WERI-Rb-1 (cell line): ENCODE results near the gene NR1D2.

Source experiments
- DNase-seq: peaks from one replicate; pipeline ENCODE4 v3.0.0-alpha.2; 2020
- H3K27ac ChIP-seq: fragments of 250-450 bp; sonication (Bioruptor Pico); 2 replicates; pipeline ENCODE4 v1.5.1; 2020; ENCODE audit warnings: mild to moderate bottlenecking, moderate library complexity
- H3K27me3 ChIP-seq: fragments of 250-450 bp; sonication (Bioruptor Pico); 2 replicates; pipeline ENCODE4 v1.5.1; 2021; ENCODE audit warnings: mild to moderate bottlenecking, low read depth, moderate library complexity; ENCODE audit not compliant: insufficient read depth, severe bottlenecking
- H3K36me3 ChIP-seq: fragments of 250-450 bp; sonication (Bioruptor Pico); 2 replicates; pipeline ENCODE4 v1.5.1; 2020; ENCODE audit warnings: mild to moderate bottlenecking, moderate library complexity
- H3K4me3 ChIP-seq: 2 replicates; pipeline ENCODE4 v1.5.1; 2011; ENCODE audit warnings: low read depth, mild to moderate bottlenecking, control low read depth, low read length
- H3K9me3 ChIP-seq: fragments of 250-450 bp; sonication (Bioruptor Pico); 2 replicates; pipeline ENCODE4 v1.5.1; 2021; ENCODE audit warnings: mild to moderate bottlenecking, moderate library complexity; ENCODE audit not compliant: severe bottlenecking
- CTCF ChIP-seq: IDR thresholded peaks from 2 replicates; pipeline ENCODE4 v1.5.1; 2011; ENCODE audit warnings: low read depth, mild to moderate bottlenecking, control low read depth, inconsistent platforms, low read length

Gene NR1D2

GRCh38 chr3:23964537-23965235 lies 19.6 kb downstream of the NR1D2 start:
- TF ChIP-seq CTCF = no peak
- peaks cover 79% of the 10 kb centered on the region for H3K36me3 ChIP-seq
- H3K27me3 ChIP-seq = no peaks in the 10 kb centered on the region
- no peak overlapping the region for H3K27ac ChIP-seq
- no peak overlapping the region for H3K4me3 ChIP-seq
- DNase-seq = no peak
- no peaks in the 10 kb centered on the region for H3K9me3 ChIP-seq

GRCh38 chr3:23966328-23966727 lies 21.2 kb downstream of the NR1D2 start:
- no peak for TF ChIP-seq CTCF
- Histone ChIP-seq H3K27me3 (no peaks in the 10 kb centered on the region), H3K4me3 (no peak overlapping the region), H3K9me3 (no peaks in the 10 kb centered on the region), H3K36me3 (peaks cover 78% of the 10 kb centered on the region), H3K27ac (no peak overlapping the region)
- DNase-seq = no peak

- no peaks in the 10 kb centered on the region for H3K9me3 ChIP-seq
- H3K27ac ChIP-seq = no peak overlapping the region
- H3K4me3 ChIP-seq = no peak overlapping the region
- H3K27me3 ChIP-seq = no peaks in the 10 kb centered on the region
- no peak for DNase-seq
- TF ChIP-seq CTCF = no peak
- peaks cover 57% of the 10 kb centered on the region for H3K36me3 ChIP-seq
Observed at GRCh38 chr3:23968463-23969184, 23.5 kb downstream of the NR1D2 start.

- Histone ChIP-seq H3K27me3 (no peaks in the 10 kb centered on the region), H3K36me3 (peaks cover 59% of the 10 kb centered on the region)
Observed at GRCh38 chr3:23969393-23969792, 24.3 kb downstream of the NR1D2 start.

GRCh38 chr3:23971684-23972083 lies 26.6 kb downstream of the NR1D2 start:
- no peak for DNase-seq
- no peak for TF ChIP-seq CTCF
- Histone ChIP-seq H3K9me3 (no peaks in the 10 kb centered on the region), H3K36me3 (peaks cover 53% of the 10 kb centered on the region), H3K27ac (no peak overlapping the region), H3K27me3 (no peaks in the 10 kb centered on the region), H3K4me3 (no peak overlapping the region)

More at GRCh38 chr3:23969393-23969792, 24.3 kb downstream of the NR1D2 start:
- Histone ChIP-seq H3K4me3 (no peak overlapping the region), H3K9me3 (no peaks in the 10 kb centered on the region), H3K27ac (no peak overlapping the region)
- no peak for TF ChIP-seq CTCF
- DNase-seq = no peak
